ENCODE measurements around the gene COG6. TPM values are rescaled to one million over a fixed set of nuclear protein-coding genes. Genes with fewer than 3 reads are reported as not detected.

Gene COG6
- polyA plus RNA-seq, 1 of the 3 experiments (the other 2 are of a cell fraction), result 13.1 TPM

DNA sequence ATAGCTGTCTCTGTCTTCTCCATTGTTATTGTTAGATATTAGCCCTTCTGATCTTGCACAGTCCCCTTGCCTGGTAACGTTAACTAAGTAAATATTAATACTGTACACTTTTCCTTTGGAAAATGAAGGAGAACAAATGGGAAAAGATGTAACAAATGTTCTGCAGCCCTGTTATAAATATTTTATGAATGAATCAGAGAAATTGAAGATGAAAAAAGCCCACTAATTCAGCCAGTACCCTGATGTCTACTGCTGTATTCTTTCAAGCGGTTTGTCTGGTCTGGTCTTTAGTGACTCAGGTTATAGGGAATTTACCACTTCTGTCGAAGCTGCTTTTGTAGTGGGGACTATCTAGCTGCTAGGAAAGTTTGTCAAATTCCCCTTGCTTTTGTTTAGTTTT is 121.0 kb downstream of the COG6 start:
- Histone ChIP-seq H3K27ac (ENCODE audit: low read depth in 2 of 2, low read length in 1 of 2) (peak overlapping the region; percentile 70 to 96; a peak in 3 of 4 replicates), H3K4me2 (peak overlapping the region; percentile 56), H4K20me1 (ENCODE audit: insufficient read depth) (no peaks in the 10 kb centered on the region), H3K79me2 (ENCODE audit: insufficient read depth) (no peaks in the 10 kb centered on the region), H3K4me1 (ENCODE audit: control insufficient read depth in 1 of 2, insufficient read depth in 2 of 2, low read depth in 1 of 2, low read length in 1 of 2) (peaks cover 3 to 46% of the 10 kb centered on the region in 2 experiments), H3K4me3 (ENCODE audit: low read depth in 2 of 2, low read length in 1 of 2) (no peak overlapping the region; a peak in 1 of 4 replicates), H3K27me3 (ENCODE audit: insufficient read depth) (no peaks in the 10 kb centered on the region), H3F3A (replicated peaks; ENCODE audit: insufficient read depth) (peaks cover 53% of the 10 kb centered on the region), H3K9me3 (0 out of 2 replicates have a peak, but pooled peaks cover 3% of the 10 kb centered on the region), H3K36me3 (replicated peaks in 1 of 2; ENCODE audit: control insufficient read depth in 1 of 2, insufficient read depth in 2 of 2, low read length in 1 of 2) (no peaks in the 10 kb centered on the region), H2AFZ (ENCODE audit: low read depth) (peak overlapping the region; percentile 37; the same call in 1 of the 2 replicates), H3K9me2 (no peaks in the 10 kb centered on the region), H3K9ac (peak overlapping the region; percentile 69)
- DNase-seq, result no peak
- POLR2A ChIA-PET, result no interaction called here
- WGBS (ENCODE audit: low lambda C conversion rate), result 9% methylated on average over 3 of the region's 3 CpGs
- CTCF ChIA-PET, result interaction anchor here (1.2 to 2.3 kb wide), 3 partner anchors 10 to 906 kb away, joined by 3 to 7 read pairs (median 4); no protein-coding TSS in a partner anchor
- TF ChIP-seq RAD21 (IDR thresholded peaks at IDR 0.05; ENCODE audit: low read length) (no peak), REST (IDR thresholded peaks at IDR 0.05; ENCODE audit: low read depth, low read length) (0 out of 2 replicates have a peak, but pooled peaks have one; percentile 21), SIN3A (IDR thresholded peaks at IDR 0.05; ENCODE audit: borderline replicate concordance, low read depth, low read length) (no peak), GABPA (IDR thresholded peaks at IDR 0.05; ENCODE audit: low read depth) (no peak), FOSL2 (IDR thresholded peaks at IDR 0.05; ENCODE audit: borderline replicate concordance, low read depth) (peak; percentile 81; the same call in 1 of the 2 replicates), EP300 (IDR thresholded peaks at IDR 0.05; ENCODE audit: borderline replicate concordance in 1 of 2, low read depth in 1 of 2, low read length in 1 of 2) (peak; percentile 23 to 89; a peak in 3 of 4 replicates), TCF12 (IDR thresholded peaks at IDR 0.05) (peak; percentile 95), RXRA (IDR thresholded peaks at IDR 0.05; ENCODE audit: borderline replicate concordance, low read depth) (peak; percentile 54; the same call in 1 of the 2 replicates), NRF1 (IDR thresholded peaks at IDR 0.05; ENCODE audit: low read depth, low read length) (no peak), CTCF (IDR thresholded peaks at IDR 0.05) (no peak), RFX5 (IDR thresholded peaks at IDR 0.05; ENCODE audit: low read length) (no peak), TAF1 (IDR thresholded peaks at IDR 0.05; ENCODE audit: borderline replicate concordance, low read depth, low read length) (no peak), YY1 (IDR thresholded peaks at IDR 0.05; ENCODE audit: low read depth) (no peak), MEF2A (IDR thresholded peaks at IDR 0.05; ENCODE audit: borderline replicate concordance, low read depth) (peak; percentile 50; the same call in 1 of the 2 replicates), NFIC (IDR thresholded peaks at IDR 0.05; ENCODE audit: borderline replicate concordance) (peak; percentile 48; the same call in 1 of the 2 replicates), JUND (IDR thresholded peaks at IDR 0.05) (peak; percentile 92), SMC3 (IDR thresholded peaks at IDR 0.05; ENCODE audit: low read depth, low read length) (no peak), TEAD4 (IDR thresholded peaks at IDR 0.05; ENCODE audit: borderline replicate concordance, insufficient read depth) (peak; percentile 85), POLR2AphosphoS5 (IDR thresholded peaks at IDR 0.05; ENCODE audit: low read depth, low read length) (peak; percentile 61; the same call in 1 of the 2 replicates), RCOR1 (IDR thresholded peaks at IDR 0.05; ENCODE audit: low read length) (no peak), PBX3 (IDR thresholded peaks at IDR 0.05) (peak; percentile 73), ELF1 (IDR thresholded peaks at IDR 0.05) (no peak), FOXM1 (IDR thresholded peaks at IDR 0.05; ENCODE audit: low read depth) (0 out of 2 replicates have a peak, but pooled peaks have one; percentile 58)
- TF ChIP-seq, protein P1, sequence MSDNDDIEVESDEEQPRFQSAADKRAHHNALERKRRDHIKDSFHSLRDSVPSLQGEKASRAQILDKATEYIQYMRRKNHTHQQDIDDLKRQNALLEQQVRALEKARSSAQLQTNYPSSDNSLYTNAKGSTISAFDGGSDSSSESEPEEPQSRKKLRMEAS (IDR thresholded peaks at IDR 0.05; ENCODE audit: low read depth), result peak; percentile 50; the same call in 1 of the 2 replicates
- TF ChIP-seq, protein P2, sequence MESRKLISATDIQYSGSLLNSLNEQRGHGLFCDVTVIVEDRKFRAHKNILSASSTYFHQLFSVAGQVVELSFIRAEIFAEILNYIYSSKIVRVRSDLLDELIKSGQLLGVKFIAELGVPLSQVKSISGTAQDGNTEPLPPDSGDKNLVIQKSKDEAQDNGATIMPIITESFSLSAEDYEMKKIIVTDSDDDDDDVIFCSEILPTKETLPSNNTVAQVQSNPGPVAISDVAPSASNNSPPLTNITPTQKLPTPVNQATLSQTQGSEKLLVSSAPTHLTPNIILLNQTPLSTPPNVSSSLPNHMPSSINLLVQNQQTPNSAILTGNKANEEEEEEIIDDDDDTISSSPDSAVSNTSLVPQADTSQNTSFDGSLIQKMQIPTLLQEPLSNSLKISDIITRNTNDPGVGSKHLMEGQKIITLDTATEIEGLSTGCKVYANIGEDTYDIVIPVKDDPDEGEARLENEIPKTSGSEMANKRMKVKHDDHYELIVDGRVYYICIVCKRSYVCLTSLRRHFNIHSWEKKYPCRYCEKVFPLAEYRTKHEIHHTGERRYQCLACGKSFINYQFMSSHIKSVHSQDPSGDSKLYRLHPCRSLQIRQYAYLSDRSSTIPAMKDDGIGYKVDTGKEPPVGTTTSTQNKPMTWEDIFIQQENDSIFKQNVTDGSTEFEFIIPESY (IDR thresholded peaks at IDR 0.05; ENCODE audit: borderline replicate concordance, low read depth), result no peak
